Sigmoid colon (tissue), 7 donors: ENCODE results near the gene DDX59. TPM values are rescaled to one million over a fixed set of nuclear protein-coding genes. Genes with fewer than 3 reads are reported as not detected.

ENCODE experiments used
- DNase-seq: peaks from one replicate; pipeline ENCODE4 v3.0.0-alpha.2; 2019
- H3K27ac ChIP-seq, 4 donors: fragments of 200-600 bp; sonication (generic); one replicate each; pipeline ENCODE4 v1.5.1; 2016 to 2019; ENCODE audit warnings: mild to moderate bottlenecking in 1 of 4
- H3K27me3 ChIP-seq, 3 donors: fragments of 200-600 bp; sonication (generic); one replicate each; pipeline ENCODE4 v1.5.1; 2019; ENCODE audit warnings: mild to moderate bottlenecking in 1 of 3
- H3K36me3 ChIP-seq, 4 donors: fragments of 200-600 bp; sonication (generic); one replicate each; pipeline ENCODE4 v1.5.1; 2016 to 2019
- H3K4me1 ChIP-seq, 4 donors: fragments of 200-600 bp; sonication (generic); one replicate each; pipeline ENCODE4 v1.5.1; 2017 to 2019
- H3K4me3 ChIP-seq, 4 donors: fragments of 200-600 bp; sonication (generic); one replicate each; pipeline ENCODE4 v1.5.1; 2017 to 2019; ENCODE audit warnings: mild to moderate bottlenecking in 2 of 4, moderate library complexity in 1 of 4
- H3K9me3 ChIP-seq, 4 donors: fragments of 200-600 bp in 3 of 4; sonication (generic) in 3 of 4; one replicate each; pipeline versions ENCODE4 v1.5.1 to v1.6.1; 2013 to 2019
- CTCF ChIP-seq, 4 experiments: fragments of 450-650 bp in 3 of 4; fragments of 200-600 bp in 1 of 4; IDR thresholded peaks; one replicate each; pipeline ENCODE4 v1.5.1; 2016 to 2019; ENCODE audit warnings: antibody characterized with exemption in 4 of 4, mild to moderate bottlenecking in 3 of 4, moderate library complexity in 2 of 4
- EP300 ChIP-seq, 4 donors: sonication (generic); formaldehyde crosslinking; IDR thresholded peaks; one replicate each; pipeline ENCODE4 v1.6.1; 2017; ENCODE audit warnings: antibody characterized with exemption in 4 of 4
- POLR2A ChIP-seq, 2 donors: fragments of 450-650 bp; IDR thresholded peaks; one replicate each; pipeline ENCODE4 v1.6.1; 2016; ENCODE audit warnings: antibody characterized with exemption in 2 of 2, mild to moderate bottlenecking in 2 of 2, moderate library complexity in 2 of 2
- POLR2AphosphoS5 ChIP-seq, 4 donors: sonication (generic); formaldehyde crosslinking; IDR thresholded peaks; one replicate each; pipeline ENCODE4 v1.6.1; 2017; ENCODE audit warnings: antibody characterized with exemption in 4 of 4
- WGBS, 2 donors: extraction: QIAGEN DNeasy Blood & Tissue Kit; methylation state at CpG; one replicate each; pipeline ENCODE4 v1.1.7; 2013; 5-methylcytosine and 5-hydroxymethylcytosine counted together
- intact Hi-C: fragments of 100-400 bp; cut with DNase I; formaldehyde crosslinking; loops from one replicate; pipeline ENCODE4 v1.15.1; 2023
- polyA plus RNA-seq, 3 donors: library from polyadenylated mRNA; stranded (reverse); fragments of 200-250 nt; gene quantifications; one replicate each; pipeline ENCODE4 v1.2.3, GENCODE V29; 2013
- total RNA-seq, 4 donors: library from RNA; depleted of rRNA; stranded (reverse); fragments of >200 nt; gene quantifications; one replicate each; pipeline ENCODE4 v1.1.0, GENCODE V29; 2016
- donor health status: healthy with polysubstance abuse.
- donor health status: Bipolar disorder and iron deficiency.
- donor health status: healthy.

Gene DDX59
- total and polyA plus RNA-seq, 7 donors: 12.4 to 29.6 (median 26.8) TPM

DNA sequence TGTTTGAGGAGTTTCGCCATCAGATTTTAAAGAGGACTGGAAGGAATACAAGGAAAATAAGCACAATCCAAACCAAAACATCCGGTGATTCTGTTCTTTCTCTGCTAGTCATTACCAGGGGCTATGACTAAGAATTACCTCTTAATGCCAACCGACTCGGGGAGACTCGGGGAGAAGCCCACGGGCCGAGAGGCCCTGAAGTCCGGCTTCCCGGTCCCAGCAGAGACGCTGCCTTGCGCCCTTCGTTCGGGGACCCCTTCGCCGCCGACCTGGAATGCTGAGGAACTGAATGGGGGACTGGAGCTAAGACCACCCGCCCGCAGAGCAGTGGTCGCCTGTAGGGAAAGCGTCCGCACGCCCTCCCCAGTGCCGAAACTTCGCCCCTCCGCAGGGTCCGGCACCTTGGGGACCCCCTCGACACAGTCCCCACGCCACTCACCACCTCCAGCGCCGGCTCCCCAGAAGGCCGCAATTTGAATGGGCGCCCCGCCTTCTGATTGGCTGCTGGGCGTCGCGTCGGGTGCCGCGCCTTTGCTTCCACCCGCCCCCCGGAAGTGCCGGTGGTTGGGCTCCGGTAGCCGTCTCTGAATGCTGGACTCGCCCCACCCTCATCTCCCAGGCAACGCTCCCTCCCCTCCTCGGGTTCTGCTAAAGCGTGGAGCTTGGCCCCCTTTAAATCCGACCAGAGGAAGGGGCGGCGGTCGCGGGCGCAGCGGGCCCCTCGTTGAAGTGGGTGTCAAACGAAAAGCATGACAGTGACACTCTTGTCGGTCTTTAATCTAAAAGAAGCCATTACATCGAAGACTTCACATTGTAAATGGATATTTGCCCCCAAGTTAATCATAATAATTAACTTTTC is 49.2 kb downstream of the DDX59 start, which contains the start of gene KIF14:
Gene KIF14 (minus strand): TSS at position 479 of the 859 bp plus-strand sequence. CDS start 2,028 bp downstream, outside the sequence.
- peak; percentile 95 for DNase-seq
- Histone ChIP-seq H3K27me3 (no peaks in the 10 kb centered on the region), H3K4me1 (peaks cover 0 to 19% (median 8%) of the 10 kb centered on the region in 4 donors), H3K36me3 (no peaks in the 10 kb centered on the region), H3K27ac (peak within 1 kb of the TSS; percentile 37 to 66 (median 50)), H3K4me3 (peak within 1 kb of the TSS; percentile 45 to 65 (median 60)), H3K9me3 (no peaks in the 10 kb centered on the region)
- TF ChIP-seq POLR2AphosphoS5 (IDR thresholded peaks at IDR 0.05): peak in 1 of 4 donors; percentile 47
- TF ChIP-seq EP300 (IDR thresholded peaks at IDR 0.05): no peak
- WGBS, 2 donors: 0 to 1% methylated on average over 59 of the region's 59 CpGs
- intact Hi-C loops: loop anchor here (1.0 to 10.0 kb wide), 4 partner anchors 50 to 214 kb away; partner anchors contain the start of gene CAMSAP2

- WGBS, 2 donors: 8 to 24% methylated on average over 6 of the region's 6 CpGs
- no peak overlapping the region for H3K27ac ChIP-seq
- intact Hi-C loops: loop anchor here (1.0 to 10.0 kb wide), 4 partner anchors 50 to 215 kb away; partner anchors contain the start of gene CAMSAP2
Observed at GRCh38 chr1:200619894-200620272, 49.8 kb downstream of the DDX59 start.

GRCh38 chr1:200610846-200611245 is 58.9 kb downstream of the DDX59 start:
- H3K9me3 ChIP-seq: no peaks in the 10 kb centered on the region
- H3K4me1 ChIP-seq: no peaks in the 10 kb centered on the region
- H3K27ac ChIP-seq: no peak overlapping the region
- DNase-seq: no peak
- TF ChIP-seq EP300 (IDR thresholded peaks at IDR 0.05): no peak
- no peak for TF ChIP-seq CTCF (IDR thresholded peaks at IDR 0.05)
- no peak for TF ChIP-seq POLR2A (IDR thresholded peaks at IDR 0.05)
- no peak for TF ChIP-seq POLR2AphosphoS5 (IDR thresholded peaks at IDR 0.05)
- no peak overlapping the region for H3K4me3 ChIP-seq
- intact Hi-C loops: no loop called here
- no peaks in the 10 kb centered on the region for H3K27me3 ChIP-seq
- no peaks in the 10 kb centered on the region for H3K36me3 ChIP-seq
- 66 to 82% methylated on average over 2 of the region's 2 CpGs for WGBS, 2 donors

More at GRCh38 chr1:200619894-200620272, 49.8 kb downstream of the DDX59 start:
- peaks cover 0 to 19% (median 8%) of the 10 kb centered on the region in 4 donors for H3K4me1 ChIP-seq
- H3K27me3 ChIP-seq: no peaks in the 10 kb centered on the region
- DNase-seq: no peak
- no peaks in the 10 kb centered on the region for H3K9me3 ChIP-seq
- TF ChIP-seq POLR2A (IDR thresholded peaks at IDR 0.05) (no peak), CTCF (IDR thresholded peaks at IDR 0.05) (no peak), POLR2AphosphoS5 (IDR thresholded peaks at IDR 0.05) (no peak), EP300 (IDR thresholded peaks at IDR 0.05) (no peak)
- no peaks in the 10 kb centered on the region for H3K36me3 ChIP-seq
- peak overlapping the region; percentile 45 to 65 (median 60) for H3K4me3 ChIP-seq

GRCh38 chr1:200602632-200603031 is 67.1 kb downstream of the DDX59 start:
- intact Hi-C loops: no loop called here
- Histone ChIP-seq H3K9me3 (no peaks in the 10 kb centered on the region), H3K4me3 (no peak overlapping the region), H3K27ac (no peak overlapping the region), H3K36me3 (no peaks in the 10 kb centered on the region), H3K27me3 (no peaks in the 10 kb centered on the region), H3K4me1 (no peaks in the 10 kb centered on the region)
- DNase-seq: no peak
- TF ChIP-seq EP300 (IDR thresholded peaks at IDR 0.05) (no peak), POLR2A (IDR thresholded peaks at IDR 0.05) (no peak), CTCF (IDR thresholded peaks at IDR 0.05) (no peak), POLR2AphosphoS5 (IDR thresholded peaks at IDR 0.05) (no peak)
- WGBS, 2 donors: 91 to 95% methylated on average over 1 of the region's 1 CpG

Other genes starting within 250 kb of the DDX59 start
- gene KIF14, start 49.2 kb downstream of the DDX59 start, total RNA-seq: under 1 TPM in 3 of 4 donors, not detected in 1; under 0.01 to 0.28 (median 0.27) TPM
- 1 to 10 TPM in 1 of 3 donors, under 1 TPM in 1, not detected in 1; 0.46 to 2.0 TPM for gene KIF14, start 49.2 kb downstream of the DDX59 start, polyA plus RNA-seq
- 10 to 100 TPM; 31.8 to 40.7 (median 38.6) TPM for gene CAMSAP2, start 69.0 kb upstream of the DDX59 start, total RNA-seq
- gene CAMSAP2, start 69.0 kb upstream of the DDX59 start, polyA plus RNA-seq: 1 to 10 TPM; 1.2 to 3.9 (median 3.6) TPM
- not detected for gene GPR25, start 203.1 kb upstream of the DDX59 start, total RNA-seq
- gene GPR25, start 203.1 kb upstream of the DDX59 start, polyA plus RNA-seq: 1 to 10 TPM in 1 of 3 donors, not detected in 2; 1.0 TPM
- 1 to 10 TPM in 1 of 4 donors, under 1 TPM in 3; 0.27 to 1.4 (median 0.44) TPM for gene INAVA, start 225.0 kb upstream of the DDX59 start, total RNA-seq
- 100 to 1,000 TPM in 2 of 3 donors, 10 to 100 TPM in 1; 78.9 to 176 (median 138) TPM for gene INAVA, start 225.0 kb upstream of the DDX59 start, polyA plus RNA-seq